Lower lobe of right lung (tissue), 2 donors: ENCODE measurements around the gene SCAPER. TPM values are rescaled to one million over a fixed set of nuclear protein-coding genes. Genes with fewer than 3 reads are reported as not detected.

Experiments used
- ATAC-seq, 2 donors: fragments of 200-7000 bp; cut with Tn5 transposase; one replicate each; pipeline ENCODE4 v1.9.1; 2020 to 2022; ENCODE audit warnings: mild to moderate bottlenecking in 2 of 2, moderate library complexity in 2 of 2
- DNase-seq: peaks from one replicate; pipeline ENCODE4 v3.0.0-alpha.2; 2020
- H3K27ac ChIP-seq: fragments of 200-600 bp; one replicate; pipeline ENCODE4 v1.8.0; 2022
- H3K27me3 ChIP-seq: fragments of 200-600 bp; one replicate; pipeline ENCODE4 v1.8.0; 2022; ENCODE audit warnings: low read depth
- H3K36me3 ChIP-seq: fragments of 200-600 bp; one replicate; pipeline ENCODE4 v1.8.0; 2022; ENCODE audit warnings: mild to moderate bottlenecking
- H3K4me1 ChIP-seq: fragments of 200-600 bp; one replicate; pipeline ENCODE4 v1.8.0; 2022
- H3K4me3 ChIP-seq: fragments of 200-600 bp; one replicate; pipeline ENCODE4 v1.8.0; 2022; ENCODE audit warnings: mild to moderate bottlenecking
- H3K9me3 ChIP-seq: fragments of 200-600 bp; one replicate; pipeline ENCODE4 v1.8.0; 2022
- intact Hi-C: fragments of 100-400 bp; cut with DNase I; formaldehyde crosslinking; loops from one replicate; pipeline ENCODE4 v1.11.0; 2022
- total RNA-seq: library from RNA; stranded (reverse); fragmentation: NEBNext Ultra II Directional; extraction: Animal tissue kit (Norgen Biotek cat#: 25700); gene quantifications from one replicate; pipeline ENCODE4 v1.2.1, GENCODE V29; 2021
- TF ChIP-seq, protein P1 (sequence below): fragments of 200-600 bp; IDR thresholded peaks from one replicate; pipeline ENCODE4 v1.8.0; 2022; ENCODE audit warnings: antibody characterized with exemption, mild to moderate bottlenecking
- donor health status: DM: no; HTN: yes; CAD: no; lungs with severe emphysema.

SCAPER gene
- total RNA-seq, 1 donor from 2014 or later = 34.2 TPM

DNA sequence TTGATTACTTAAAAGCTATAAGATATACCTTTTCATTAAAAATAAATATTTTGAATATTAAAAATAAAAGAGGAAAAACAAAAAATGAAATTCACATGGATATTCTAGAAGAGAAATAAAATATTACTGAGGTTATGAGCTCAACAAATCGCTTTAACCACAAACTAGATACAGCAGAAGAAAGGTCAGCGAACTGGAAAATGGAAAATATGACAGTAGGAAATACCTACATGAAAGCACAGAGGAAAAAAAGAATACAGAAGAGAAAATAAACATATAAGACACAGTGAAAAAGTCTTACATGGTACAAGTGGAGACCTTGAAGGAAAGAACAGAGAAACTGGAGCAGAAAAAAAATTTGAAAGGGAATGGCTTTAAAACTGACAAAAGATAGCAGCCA is 33.2 kb downstream of the SCAPER start:
- Histone ChIP-seq H3K4me1 (no peaks in the 10 kb centered on the region), H3K27me3 (no peaks in the 10 kb centered on the region), H3K9me3 (no peaks in the 10 kb centered on the region), H3K4me3 (no peak overlapping the region), H3K27ac (no peak overlapping the region), H3K36me3 (peaks cover 18% of the 10 kb centered on the region)
- intact Hi-C loops = no loop called here
- ATAC-seq (no peak), DNase-seq (no peak)
- TF ChIP-seq, protein P1, sequence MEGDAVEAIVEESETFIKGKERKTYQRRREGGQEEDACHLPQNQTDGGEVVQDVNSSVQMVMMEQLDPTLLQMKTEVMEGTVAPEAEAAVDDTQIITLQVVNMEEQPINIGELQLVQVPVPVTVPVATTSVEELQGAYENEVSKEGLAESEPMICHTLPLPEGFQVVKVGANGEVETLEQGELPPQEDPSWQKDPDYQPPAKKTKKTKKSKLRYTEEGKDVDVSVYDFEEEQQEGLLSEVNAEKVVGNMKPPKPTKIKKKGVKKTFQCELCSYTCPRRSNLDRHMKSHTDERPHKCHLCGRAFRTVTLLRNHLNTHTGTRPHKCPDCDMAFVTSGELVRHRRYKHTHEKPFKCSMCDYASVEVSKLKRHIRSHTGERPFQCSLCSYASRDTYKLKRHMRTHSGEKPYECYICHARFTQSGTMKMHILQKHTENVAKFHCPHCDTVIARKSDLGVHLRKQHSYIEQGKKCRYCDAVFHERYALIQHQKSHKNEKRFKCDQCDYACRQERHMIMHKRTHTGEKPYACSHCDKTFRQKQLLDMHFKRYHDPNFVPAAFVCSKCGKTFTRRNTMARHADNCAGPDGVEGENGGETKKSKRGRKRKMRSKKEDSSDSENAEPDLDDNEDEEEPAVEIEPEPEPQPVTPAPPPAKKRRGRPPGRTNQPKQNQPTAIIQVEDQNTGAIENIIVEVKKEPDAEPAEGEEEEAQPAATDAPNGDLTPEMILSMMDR = no peak

DNA sequence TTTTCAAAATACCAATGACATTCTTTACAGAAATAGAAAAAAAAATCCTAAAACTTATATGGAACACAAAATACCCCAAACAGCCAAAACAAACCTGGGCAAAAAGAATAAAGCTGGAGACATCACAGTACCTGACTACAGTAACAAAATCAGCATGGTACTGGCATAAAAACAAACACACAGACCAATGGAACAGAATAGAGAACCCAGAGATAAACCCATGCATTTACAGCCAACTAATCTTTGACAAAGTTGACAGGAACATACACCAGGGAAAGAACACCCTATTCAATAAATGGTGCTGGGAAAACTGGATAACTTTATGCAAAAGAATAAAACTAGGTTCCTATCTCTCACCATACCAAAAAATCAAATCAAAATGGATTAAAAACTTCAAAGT is 36.4 kb downstream of the SCAPER start:
- no peak overlapping the region for H3K27ac ChIP-seq
- no peaks in the 10 kb centered on the region for H3K9me3 ChIP-seq
- H3K4me1 ChIP-seq = no peaks in the 10 kb centered on the region
- H3K27me3 ChIP-seq = no peaks in the 10 kb centered on the region
- TF ChIP-seq, protein P1 = no peak
- no peak for ATAC-seq
- H3K36me3 ChIP-seq = peaks cover 4% of the 10 kb centered on the region
- intact Hi-C loops = no loop called here
- H3K4me3 ChIP-seq = no peak overlapping the region
- no peak for DNase-seq

DNA sequence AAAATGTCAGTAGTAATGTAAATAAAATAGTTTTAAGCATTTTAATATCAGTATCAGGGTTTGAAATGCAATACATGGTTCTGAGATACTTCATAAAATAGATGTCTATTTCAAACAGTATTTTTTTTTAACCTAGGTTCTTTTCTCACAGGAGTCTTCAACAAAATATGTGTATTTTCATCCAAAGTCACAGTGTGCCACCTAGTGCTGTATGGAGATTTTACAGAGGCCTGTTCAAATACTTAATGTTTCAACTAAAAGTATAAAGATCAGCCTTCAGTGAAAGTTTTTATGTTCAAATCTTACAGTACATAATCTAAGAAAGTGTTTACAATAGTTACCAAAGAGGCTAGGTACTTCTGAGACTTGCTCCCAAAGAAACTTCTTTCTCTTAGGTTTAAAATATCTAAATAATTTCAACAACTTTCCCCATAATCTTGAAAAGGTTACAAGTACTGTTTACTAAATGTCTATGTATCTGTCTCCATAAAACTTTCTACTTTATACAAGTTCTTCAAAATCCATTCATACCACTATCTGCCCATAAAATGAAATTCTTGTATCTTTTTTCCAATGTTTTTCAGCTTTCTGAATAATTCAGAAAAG is 38.3 kb downstream of the SCAPER start:
- Histone ChIP-seq H3K4me3 (no peak overlapping the region), H3K4me1 (no peaks in the 10 kb centered on the region), H3K27ac (no peak overlapping the region), H3K27me3 (no peaks in the 10 kb centered on the region), H3K9me3 (no peaks in the 10 kb centered on the region), H3K36me3 (no peaks in the 10 kb centered on the region)
- DNase-seq (no peak), ATAC-seq (no peak)
- TF ChIP-seq, protein P1 = peak; percentile 27
- intact Hi-C loops = no loop called here

DNA sequence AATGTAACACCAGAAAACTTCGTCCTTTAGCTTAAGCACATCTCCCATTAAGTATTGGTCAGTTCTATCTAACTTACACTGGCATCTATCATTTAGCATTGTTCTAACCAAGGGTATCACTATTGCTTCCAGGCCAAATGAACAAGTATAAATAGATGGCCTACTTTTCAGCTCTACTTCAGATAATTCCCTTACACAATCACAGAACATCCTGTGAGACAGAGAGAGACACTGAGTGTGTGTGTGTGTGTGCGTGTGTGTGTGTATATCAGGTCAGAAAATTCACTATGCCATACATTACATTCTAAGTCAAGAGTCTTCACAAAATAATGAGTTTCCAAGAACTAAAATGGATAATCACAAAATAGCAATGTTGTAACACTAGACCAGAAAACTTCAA is 39.1 kb downstream of the SCAPER start:
- no peaks in the 10 kb centered on the region for H3K27me3 ChIP-seq
- TF ChIP-seq, protein P1 = no peak
- no peak for DNase-seq
- no peaks in the 10 kb centered on the region for H3K9me3 ChIP-seq
- intact Hi-C loops = no loop called here
- no peak overlapping the region for H3K4me3 ChIP-seq
- H3K27ac ChIP-seq = no peak overlapping the region
- H3K4me1 ChIP-seq = no peaks in the 10 kb centered on the region
- no peak for ATAC-seq
- H3K36me3 ChIP-seq = no peaks in the 10 kb centered on the region

DNA sequence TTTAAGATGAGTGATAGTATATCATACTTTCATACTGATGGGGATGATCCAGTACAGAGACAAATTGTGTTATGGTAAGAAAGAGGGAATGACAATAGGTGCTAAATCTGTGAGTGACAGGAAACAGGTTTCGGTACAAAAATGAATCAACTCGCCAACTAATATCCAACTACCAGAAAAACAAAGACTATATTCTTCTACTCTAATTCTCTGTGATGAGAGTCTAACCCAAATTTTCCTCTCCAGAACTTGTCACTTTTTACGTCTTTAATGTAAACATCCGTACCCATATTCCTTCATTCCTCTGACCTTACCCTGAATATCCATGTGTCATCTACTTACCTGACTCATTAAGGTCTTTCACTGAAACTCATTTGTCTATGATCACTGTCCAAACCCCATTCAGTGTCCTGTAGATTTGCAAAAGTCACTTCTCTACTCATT is 39.6 kb downstream of the SCAPER start:
- TF ChIP-seq, protein P1 = no peak
- intact Hi-C loops = no loop called here
- Histone ChIP-seq H3K9me3 (no peaks in the 10 kb centered on the region), H3K27me3 (no peaks in the 10 kb centered on the region), H3K27ac (no peak overlapping the region), H3K4me3 (no peak overlapping the region), H3K36me3 (no peaks in the 10 kb centered on the region), H3K4me1 (no peaks in the 10 kb centered on the region)
- DNase-seq (no peak), ATAC-seq (no peak)

DNA sequence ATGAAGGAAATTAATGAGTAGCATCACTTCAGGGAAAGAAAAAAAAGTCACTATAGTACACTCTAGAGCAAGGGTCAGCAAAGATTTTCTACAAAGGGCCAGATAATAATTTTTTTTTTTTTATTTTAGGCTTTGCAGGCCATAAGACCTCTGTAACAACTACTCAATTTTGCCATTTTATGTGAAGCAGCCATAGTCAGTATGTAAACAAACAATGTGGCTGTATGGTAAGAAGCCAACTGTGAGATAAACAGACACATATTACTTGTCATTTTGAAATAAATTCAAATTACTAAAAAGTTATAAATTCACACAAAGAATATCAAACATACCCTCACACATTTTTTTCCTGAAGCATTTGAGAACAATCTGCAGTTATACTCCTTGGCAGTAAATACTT is 40.6 kb downstream of the SCAPER start:
- TF ChIP-seq, protein P1 = no peak
- Histone ChIP-seq H3K27ac (no peak overlapping the region), H3K9me3 (no peaks in the 10 kb centered on the region), H3K36me3 (no peaks in the 10 kb centered on the region), H3K4me3 (no peak overlapping the region), H3K27me3 (no peaks in the 10 kb centered on the region), H3K4me1 (no peaks in the 10 kb centered on the region)
- ATAC-seq (no peak), DNase-seq (no peak)
- intact Hi-C loops = no loop called here
